A673 (cell line): ENCODE measurements around the gene FTO. TPM values are rescaled to one million over a fixed set of nuclear protein-coding genes. Genes with fewer than 3 reads are reported as not detected.

Experiments used
- BruUV-seq: library from RNA; stranded (reverse); fragments of 400-500 nt; replicated peaks from 2 replicates; lab custom pipeline; 2021; lab: Mats Ljungman, UMichigan
- CTCF ChIA-PET: fragments of 300-600 bp; sonication (Branson Sonifier 250); formaldehyde crosslinking; loops from one replicate; lab custom pipeline; 2022; ENCODE audit warnings: antibody characterized with exemption; lab: Charles Lee
- POLR2A ChIA-PET: fragments of 300-600 bp; sonication (Branson Sonifier 250); formaldehyde crosslinking; loops from one replicate; lab custom pipeline; 2022; ENCODE audit warnings: antibody characterized with exemption; ENCODE audit not compliant: low non-redundant PET; lab: Charles Lee
- DNase-seq: peaks from one replicate; pipeline ENCODE4 v3.0.0-alpha.2; 2015; ENCODE audit warnings: low spot score
- H3K27ac ChIP-seq: fragments of 200-600 bp; sonication (generic); 2 replicates; pipeline ENCODE4 v1.5.1; 2016; ENCODE audit warnings: mixed run types, low read depth, mild to moderate bottlenecking, mixed read lengths, antibody characterized with exemption, low read length; ENCODE audit not compliant: poor library complexity, severe bottlenecking
- H3K27me3 ChIP-seq: fragments of 200-600 bp; sonication (generic); replicated peaks from 2 replicates; pipeline ENCODE4 v1.6.1; 2017; ENCODE audit warnings: mixed run types, low read depth, mild to moderate bottlenecking, mixed read lengths, antibody characterized with exemption, low read length; ENCODE audit not compliant: insufficient read depth, poor library complexity
- H3K36me3 ChIP-seq: fragments of 200-600 bp; sonication (generic); 2 replicates; pipeline ENCODE4 v1.6.1; 2016; ENCODE audit warnings: mixed run types, mild to moderate bottlenecking, mixed read lengths, antibody characterized with exemption, low read length; ENCODE audit not compliant: insufficient read depth, poor library complexity, severe bottlenecking
- H3K4me1 ChIP-seq: fragments of 200-600 bp; sonication (generic); 2 replicates; pipeline ENCODE4 v1.6.1; 2017; ENCODE audit warnings: mixed run types, mild to moderate bottlenecking, mixed read lengths, antibody characterized with exemption, low read length; ENCODE audit not compliant: insufficient read depth, poor library complexity, severe bottlenecking
- H3K4me3 ChIP-seq: fragments of 200-600 bp; sonication (generic); 2 replicates; pipeline ENCODE4 v1.5.1; 2016; ENCODE audit warnings: low read depth, mixed run types, mild to moderate bottlenecking, mixed read lengths, low read length; ENCODE audit not compliant: poor library complexity, severe bottlenecking
- H3K9me3 ChIP-seq: fragments of 200-600 bp; sonication (generic); 2 replicates; pipeline ENCODE4 v1.6.1; 2016; ENCODE audit warnings: mixed run types, low read depth, mild to moderate bottlenecking, mixed read lengths, antibody characterized with exemption, low read length; ENCODE audit not compliant: poor library complexity, severe bottlenecking
- CTCF ChIP-seq: fragments of 300-800, 200-600 bp; sonication (generic); conservative IDR thresholded peaks from 2 replicates; pipeline ENCODE4 v1.5.1; 2017; ENCODE audit warnings: low read depth, mild to moderate bottlenecking, antibody characterized with exemption, low read length, moderate library complexity, mixed read lengths
- EZH2 ChIP-seq: fragments of 200-600 bp; sonication (generic); IDR thresholded peaks from 2 replicates; pipeline ENCODE4 v1.6.1; 2017; ENCODE audit warnings: borderline replicate concordance, low read depth, mild to moderate bottlenecking, mixed read lengths, antibody characterized with exemption, low read length; ENCODE audit not compliant: poor library complexity, severe bottlenecking
- intact Hi-C: fragments of 100-400 bp; cut with micrococcal nuclease; formaldehyde crosslinking; loops from one replicate; pipeline ENCODE4 v1.10.0; 2022; ENCODE audit not compliant: unreplicated experiment
- total RNA-seq: library from RNA; stranded (reverse); gene quantifications from 2 replicates; pipeline ENCODE4 v1.2.3, GENCODE V29; 2021

The FTO gene
- total RNA-seq, 1 experiment from 2014 or later: 73.4 TPM

- Histone ChIP-seq H3K4me3 (no peak overlapping the region), H3K4me1 (peaks cover 27% of the 10 kb centered on the region), H3K9me3 (no peaks in the 10 kb centered on the region), H3K27me3 (no peaks in the 10 kb centered on the region), H3K27ac (no peak overlapping the region), H3K36me3 (no peaks in the 10 kb centered on the region)
- no peak for TF ChIP-seq EZH2
- TF ChIP-seq CTCF: no peak
- CTCF ChIA-PET: no interaction called here
- DNase-seq: no peak
- BruUV-seq: no TSS peak
- intact Hi-C loops: no loop called here
- POLR2A ChIA-PET: no interaction called here
Observed at GRCh38 chr16:53711390-53711789, 7.4 kb downstream of the FTO start.

GRCh38 chr16:53712065-53712464, 8.1 kb downstream of the FTO start:
- CTCF ChIA-PET: no interaction called here
- TF ChIP-seq EZH2: no peak
- no peak for TF ChIP-seq CTCF

GRCh38 chr16:53713403-53714204, 9.6 kb downstream of the FTO start:
- Histone ChIP-seq H3K4me1 (peaks cover 32% of the 10 kb centered on the region), H3K9me3 (no peaks in the 10 kb centered on the region), H3K27ac (no peak overlapping the region), H3K4me3 (no peak overlapping the region), H3K36me3 (no peaks in the 10 kb centered on the region), H3K27me3 (no peaks in the 10 kb centered on the region)
- no peak for DNase-seq
- no TSS peak for BruUV-seq
- TF ChIP-seq CTCF (no peak), EZH2 (no peak)
- POLR2A ChIA-PET: interaction anchor here (0.6 kb wide), 1 partner anchor 1435 kb away, joined by 3 read pairs; no protein-coding TSS in a partner anchor
- intact Hi-C loops: no loop called here
- CTCF ChIA-PET: no interaction called here

More at GRCh38 chr16:53712065-53712464, 8.1 kb downstream of the FTO start:
- Histone ChIP-seq H3K4me3 (no peak overlapping the region), H3K27ac (no peak overlapping the region), H3K9me3 (no peaks in the 10 kb centered on the region), H3K4me1 (peaks cover 27% of the 10 kb centered on the region), H3K36me3 (no peaks in the 10 kb centered on the region), H3K27me3 (no peaks in the 10 kb centered on the region)
- intact Hi-C loops: no loop called here
- BruUV-seq: no TSS peak
- no peak for DNase-seq
- POLR2A ChIA-PET: no interaction called here
